IPS-15b (cell line): ENCODE results near the gene RAB3B.
"Not testable (repeated sequence)": the region's sequence is repeated elsewhere in the genome, so short reads cannot be mapped to it uniquely, and the experiment has no call there.

Source experiments
- H3K27me3 ChIP-seq: one replicate; pipeline ENCODE4 v1.6.1; 2013; ENCODE audit warnings: low read length; ENCODE audit not compliant: control insufficient read depth, insufficient read depth
- H3K36me3 ChIP-seq: one replicate; pipeline ENCODE4 v1.6.1; 2013; ENCODE audit warnings: low read length; ENCODE audit not compliant: control insufficient read depth, insufficient read depth
- H3K4me1 ChIP-seq: one replicate; pipeline ENCODE4 v1.6.1; 2013; ENCODE audit warnings: mild to moderate bottlenecking, low read length; ENCODE audit not compliant: control insufficient read depth, insufficient read depth
- H3K4me3 ChIP-seq: one replicate; pipeline ENCODE4 v1.5.1; 2013; ENCODE audit warnings: low read depth, low read length
- H3K9ac ChIP-seq: one replicate; pipeline ENCODE4 v1.6.1; 2013; ENCODE audit warnings: low read depth, mild to moderate bottlenecking, low read length
- H3K9me3 ChIP-seq: one replicate; pipeline ENCODE4 v1.6.1; 2013; ENCODE audit warnings: mild to moderate bottlenecking, low read length; ENCODE audit not compliant: control insufficient read depth, insufficient read depth

Gene RAB3B

DNA sequence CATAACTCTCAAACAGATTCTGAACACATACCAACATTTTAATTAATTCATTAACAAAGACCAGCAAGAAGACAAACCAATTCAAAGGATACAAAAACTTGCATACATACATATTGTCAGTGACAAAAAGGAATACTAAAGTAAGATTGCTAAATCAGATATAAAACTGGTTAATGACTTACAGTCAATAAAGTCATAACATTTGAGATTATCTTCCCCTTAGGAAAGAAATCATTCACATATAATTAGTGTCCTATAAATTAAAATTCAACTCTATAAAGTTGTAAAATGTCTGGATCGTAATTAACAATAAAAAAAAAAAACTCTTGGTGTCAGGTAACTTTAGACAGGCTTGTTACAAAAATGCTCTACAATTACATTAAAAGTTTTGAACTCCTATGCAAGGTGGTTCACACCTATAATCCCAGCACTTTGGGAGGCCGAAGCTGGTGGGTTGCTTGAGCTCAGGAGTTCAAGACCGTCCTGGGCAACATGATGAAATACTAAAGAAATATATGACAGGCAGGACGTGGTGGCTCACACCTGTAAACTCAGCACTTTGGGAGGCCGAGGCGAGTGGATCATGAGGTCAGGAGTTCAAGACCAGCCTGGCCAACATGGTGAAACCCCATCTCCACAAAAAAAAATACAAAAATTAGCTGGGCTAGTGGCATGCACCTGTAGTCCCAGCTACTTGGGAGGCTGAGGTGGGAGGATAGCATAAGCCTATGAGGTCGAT, 17.7 kb upstream of the RAB3B start:
- Histone ChIP-seq H3K4me1 (peaks cover 18% of the 10 kb centered on the region), H3K4me3 (no peak overlapping the region), H3K9me3 (no peaks in the 10 kb centered on the region), H3K27me3 (no peaks in the 10 kb centered on the region), H3K36me3 (no peaks in the 10 kb centered on the region), H3K9ac (no peak overlapping the region)

DNA sequence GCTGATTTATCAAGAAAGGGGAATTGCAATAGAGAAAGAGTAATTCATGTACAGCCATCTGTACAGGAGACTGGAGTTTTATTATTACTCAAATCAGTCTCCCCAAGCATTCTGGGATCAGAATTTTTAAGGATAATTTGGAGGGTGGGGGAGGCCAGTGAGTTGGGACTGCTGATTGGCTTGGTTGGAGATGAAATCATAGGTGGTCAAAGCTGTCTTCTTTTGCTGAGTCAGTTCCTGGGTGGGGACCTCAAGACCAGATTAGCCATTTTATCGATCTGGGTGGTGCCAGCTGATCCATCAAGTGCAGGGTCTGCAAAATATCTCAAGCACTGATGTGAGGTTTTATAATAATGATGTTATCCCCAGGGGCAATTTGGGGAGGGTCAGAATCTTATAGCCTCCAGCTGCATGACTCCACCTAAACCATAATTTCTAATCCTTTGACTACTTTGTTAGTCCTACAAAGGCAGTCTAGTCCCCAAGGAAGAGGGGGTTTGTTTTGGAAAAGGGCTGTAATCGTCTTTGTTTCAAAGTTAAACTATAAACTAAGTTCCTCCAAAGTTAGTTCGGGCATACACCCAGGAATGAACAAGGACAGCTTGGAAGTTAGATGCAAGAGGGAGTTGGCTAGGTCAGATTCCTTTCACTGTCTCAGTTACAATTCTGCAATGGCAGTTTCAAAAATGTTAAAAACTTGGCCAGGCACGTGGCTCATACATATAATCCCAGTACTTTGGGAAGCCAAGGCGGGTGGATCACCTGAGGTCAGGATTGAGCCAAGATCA, 16.9 kb upstream of the RAB3B start:
- Histone ChIP-seq H3K36me3 (no peaks in the 10 kb centered on the region), H3K4me1 (peaks cover 18% of the 10 kb centered on the region), H3K4me3 (no peak overlapping the region), H3K9me3 (no peaks in the 10 kb centered on the region), H3K9ac (no peak overlapping the region), H3K27me3 (no peaks in the 10 kb centered on the region)

DNA sequence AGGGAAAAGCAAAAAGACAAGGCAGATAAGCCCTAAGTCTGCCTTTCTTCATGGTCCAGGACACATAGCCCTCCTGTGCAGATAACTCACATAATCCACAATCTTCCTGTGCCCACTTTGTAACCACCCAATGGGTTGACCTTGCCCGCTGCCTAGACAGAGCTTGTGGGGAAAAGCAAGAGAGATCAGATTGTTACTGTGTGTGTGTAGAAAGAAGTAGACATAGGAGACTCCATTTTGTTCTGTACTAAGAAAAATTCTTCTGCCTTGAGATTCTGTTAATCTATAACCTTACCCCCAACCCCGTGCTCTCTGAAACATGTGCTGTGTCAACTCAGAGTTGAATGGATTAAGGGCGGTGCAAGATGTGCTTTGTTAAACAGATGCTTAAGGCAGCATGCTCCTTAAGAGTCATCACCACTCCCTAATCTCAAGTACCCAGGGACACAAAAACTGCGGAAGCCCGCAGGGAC, 15.6 kb upstream of the RAB3B start:
- Histone ChIP-seq H3K4me3 (peak overlapping the region; percentile 13), H3K9ac (peak overlapping the region; percentile 85)
- not testable (repeated sequence) for H3K27me3 ChIP-seq

DNA sequence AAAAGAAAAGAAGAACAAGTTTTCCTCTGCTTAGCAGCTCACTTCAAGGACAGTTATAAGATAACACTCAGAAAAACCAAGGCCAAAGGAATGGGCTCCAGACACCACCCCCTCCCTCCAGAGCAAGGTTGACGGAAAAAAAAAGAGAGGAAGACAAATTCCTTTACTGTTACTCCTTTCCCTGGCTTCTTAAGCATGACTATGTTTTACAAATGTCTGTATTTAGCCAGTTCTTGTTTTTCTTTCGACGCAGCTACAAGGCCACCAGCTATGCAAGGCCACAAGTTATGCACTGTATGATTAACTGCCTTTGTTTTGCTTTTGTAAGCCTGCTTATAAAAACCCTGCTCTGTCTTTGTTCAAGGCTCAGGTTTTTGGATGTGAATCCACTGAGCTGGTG, 15.0 kb upstream of the RAB3B start:
- not testable (repeated sequence) for H3K27me3 ChIP-seq, H3K4me3 ChIP-seq, H3K9me3 ChIP-seq, H3K36me3 ChIP-seq
- Histone ChIP-seq H3K9ac (peak overlapping the region; percentile 85), H3K4me1 (peaks cover 18% of the 10 kb centered on the region)

More for the DNA sequence above, 15.6 kb upstream of the RAB3B start:
- H3K36me3 ChIP-seq, H3K9me3 ChIP-seq: not testable (repeated sequence)
- H3K4me1 ChIP-seq = peaks cover 18% of the 10 kb centered on the region

- H3K9ac ChIP-seq = no peak overlapping the region
- no peak overlapping the region for H3K4me3 ChIP-seq
- no peaks in the 10 kb centered on the region for H3K9me3 ChIP-seq
- no peaks in the 10 kb centered on the region for H3K27me3 ChIP-seq
- H3K36me3 ChIP-seq = no peaks in the 10 kb centered on the region
- H3K4me1 ChIP-seq = peaks cover 18% of the 10 kb centered on the region
These were observed 13.4 kb upstream of the RAB3B start for GRCh38 chr1:52003877-52004276.

- H3K4me1 ChIP-seq = peaks cover 12% of the 10 kb centered on the region
- no peak overlapping the region for H3K4me3 ChIP-seq
- H3K9ac ChIP-seq = no peak overlapping the region
- no peaks in the 10 kb centered on the region for H3K27me3 ChIP-seq
- H3K36me3 ChIP-seq = no peaks in the 10 kb centered on the region
- no peaks in the 10 kb centered on the region for H3K9me3 ChIP-seq
These were observed 11.8 kb upstream of the RAB3B start for GRCh38 chr1:52002038-52002917.

DNA sequence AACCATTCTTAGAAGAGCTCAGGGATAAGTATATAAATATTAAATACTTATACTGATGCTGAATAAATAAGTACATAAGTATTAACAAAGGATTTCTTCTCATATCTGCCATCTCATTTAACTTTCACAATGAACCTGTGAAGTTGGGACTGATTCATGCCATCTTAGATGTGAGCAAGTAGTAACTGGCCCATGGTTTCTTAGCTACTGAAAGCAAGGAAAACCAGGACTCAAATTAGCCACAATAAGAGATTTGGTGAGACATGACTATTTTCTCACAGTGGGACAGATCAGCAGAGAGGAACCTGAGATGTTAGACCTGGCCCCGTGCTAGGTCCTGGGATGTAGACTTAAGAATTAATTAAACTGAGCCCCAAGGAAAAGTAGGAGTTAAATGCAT, 8.2 kb upstream of the RAB3B start:
- Histone ChIP-seq H3K27me3 (peaks cover 2% of the 10 kb centered on the region), H3K4me1 (peaks cover 4% of the 10 kb centered on the region), H3K4me3 (no peak overlapping the region)

DNA sequence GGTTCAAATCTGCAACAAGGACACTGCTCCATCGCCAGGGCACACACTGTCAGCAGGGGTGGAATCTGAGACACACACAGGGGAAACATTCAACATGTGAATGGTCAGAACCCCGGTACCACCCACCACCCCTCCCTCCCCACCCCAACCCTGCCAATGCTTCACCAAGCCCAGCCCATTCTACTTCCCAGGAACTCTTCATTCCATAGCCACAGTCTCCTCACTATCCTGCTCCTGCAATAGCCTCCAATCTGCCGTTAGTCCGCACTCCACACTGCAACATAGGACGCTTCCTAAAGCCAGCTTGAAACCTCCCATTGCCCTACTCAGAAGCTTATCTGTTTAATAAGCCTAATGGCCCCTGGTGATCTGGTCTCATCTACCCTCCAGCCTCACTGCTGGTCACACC, 7.5 kb upstream of the RAB3B start:
- peaks cover 2% of the 10 kb centered on the region for H3K27me3 ChIP-seq
- H3K9me3 ChIP-seq = no peaks in the 10 kb centered on the region
- no peak overlapping the region for H3K4me3 ChIP-seq
- peaks cover 4% of the 10 kb centered on the region for H3K4me1 ChIP-seq
- H3K36me3 ChIP-seq = no peaks in the 10 kb centered on the region
- H3K9ac ChIP-seq = no peak overlapping the region

More for the DNA sequence above, 8.2 kb upstream of the RAB3B start:
- Histone ChIP-seq H3K36me3 (no peaks in the 10 kb centered on the region), H3K9ac (no peak overlapping the region), H3K9me3 (no peaks in the 10 kb centered on the region)

DNA sequence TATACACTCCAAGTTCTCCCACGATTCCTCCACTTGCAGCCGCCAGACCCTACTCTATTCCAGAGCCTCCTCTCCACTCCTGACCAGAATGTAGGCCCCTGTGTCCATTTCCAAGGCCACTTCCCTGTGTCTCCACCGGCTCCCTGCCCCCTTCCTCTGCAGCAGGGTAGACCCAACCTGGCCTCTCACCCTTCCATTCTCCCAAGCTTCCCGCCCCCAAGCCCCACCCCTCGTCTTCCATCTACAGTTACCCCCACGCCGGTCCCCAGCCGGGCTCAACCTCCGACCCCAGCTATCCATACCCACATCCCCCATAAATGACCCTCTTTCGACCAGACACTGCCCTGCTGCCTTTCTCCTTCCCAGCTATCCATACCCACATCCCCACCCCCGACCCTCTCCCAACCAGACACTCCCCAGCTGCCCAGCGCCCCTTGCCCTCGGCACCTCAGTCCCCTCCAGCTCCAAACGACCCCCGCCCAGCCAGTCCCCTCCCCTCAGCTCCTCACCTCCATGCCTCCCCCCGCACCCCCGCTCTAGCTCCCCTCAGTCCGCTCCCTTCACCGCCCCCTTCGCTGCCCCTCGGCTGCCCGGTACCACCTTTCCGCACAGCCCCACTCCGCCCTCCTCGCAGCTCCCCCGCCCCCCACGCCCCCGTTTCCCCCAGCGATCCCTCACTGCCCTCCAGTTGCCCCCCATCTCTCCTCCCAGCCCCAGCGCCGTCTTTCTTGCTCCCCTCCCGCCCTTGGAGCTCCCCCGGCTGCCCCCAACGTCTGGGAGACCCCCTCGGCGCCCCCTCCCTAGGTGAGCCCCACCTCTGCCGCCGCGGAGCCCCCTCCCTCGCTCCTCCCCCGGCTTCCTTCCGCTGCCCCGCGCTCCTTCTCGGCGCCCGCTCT, 670 bp downstream of the RAB3B start:
- peaks cover 11% of the 10 kb centered on the region for H3K27me3 ChIP-seq
- no peaks in the 10 kb centered on the region for H3K36me3 ChIP-seq
- H3K4me3 ChIP-seq = peak overlapping the region; percentile 71
- peaks cover 2% of the 10 kb centered on the region for H3K4me1 ChIP-seq
- H3K9me3 ChIP-seq = no peaks in the 10 kb centered on the region
- no peak overlapping the region for H3K9ac ChIP-seq

DNA sequence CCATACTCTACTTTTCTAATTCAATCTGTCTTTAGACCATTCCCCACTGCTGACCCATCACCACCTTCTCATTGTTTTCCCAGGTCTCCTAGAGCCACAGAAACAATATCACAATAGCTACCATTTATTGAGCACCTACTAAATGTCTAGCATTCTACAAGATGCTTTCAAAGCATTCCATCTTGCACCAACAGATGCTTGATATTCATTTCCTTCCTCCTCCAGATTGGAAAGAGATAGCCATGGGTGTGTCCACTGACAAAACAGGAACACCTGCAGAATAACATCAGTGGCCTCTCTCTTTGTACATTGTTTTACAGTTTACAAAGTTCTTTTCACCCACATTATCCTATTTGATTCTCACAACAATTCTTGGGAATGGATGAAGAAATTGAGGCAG, 2.2 kb downstream of the RAB3B start:
- peaks cover 9% of the 10 kb centered on the region for H3K27me3 ChIP-seq
- no peaks in the 10 kb centered on the region for H3K9me3 ChIP-seq
- H3K4me1 ChIP-seq = peaks cover 2% of the 10 kb centered on the region
- H3K4me3 ChIP-seq = no peak overlapping the region
- H3K36me3 ChIP-seq = no peaks in the 10 kb centered on the region
- H3K9ac ChIP-seq = no peak overlapping the region

GRCh38 chr1:51986718-51987117, 3.8 kb downstream of the RAB3B start:
- no peak overlapping the region for H3K4me3 ChIP-seq
- H3K4me1 ChIP-seq = peaks cover 2% of the 10 kb centered on the region
- H3K36me3 ChIP-seq = no peaks in the 10 kb centered on the region
- no peaks in the 10 kb centered on the region for H3K9me3 ChIP-seq
- H3K27me3 ChIP-seq = peaks cover under 1% of the 10 kb centered on the region
- no peak overlapping the region for H3K9ac ChIP-seq
